HG02840 (cell line): ENCODE data around the gene MEIS1.

Source experiments
- ATAC-seq: cut with Tn5 transposase; IDR thresholded peaks from one replicate; pipeline ENCODE4 v1.9.1; 2021; ENCODE audit warnings: mild to moderate bottlenecking, moderate library complexity, moderate number of reproducible peaks; ENCODE audit not compliant: unreplicated experiment, low FRiP score

The MEIS1 gene

GRCh38 chr2:66576311-66576560, 141.3 kb downstream of the MEIS1 start:
- ATAC-seq: no peak

- no peak for ATAC-seq
Measured at GRCh38 chr2:66576561-66577320, 141.8 kb downstream of the MEIS1 start.

- ATAC-seq: no peak
Measured at GRCh38 chr2:66577321-66578053, 142.6 kb downstream of the MEIS1 start.

GRCh38 chr2:66578054-66578686, 143.2 kb downstream of the MEIS1 start:
- ATAC-seq: no peak

- no peak for ATAC-seq
Measured at GRCh38 chr2:66578687-66579106, 143.8 kb downstream of the MEIS1 start.

- no peak for ATAC-seq
Measured at GRCh38 chr2:66579186-66580126, 144.5 kb downstream of the MEIS1 start.

GRCh38 chr2:66580166-66581049, 145.5 kb downstream of the MEIS1 start:
- no peak for ATAC-seq

GRCh38 chr2:66581339-66582103, 146.6 kb downstream of the MEIS1 start:
- no peak for ATAC-seq

GRCh38 chr2:66582104-66582986, 147.4 kb downstream of the MEIS1 start:
- ATAC-seq: no peak

GRCh38 chr2:66582987-66583880, 148.3 kb downstream of the MEIS1 start:
- ATAC-seq: no peak

- ATAC-seq: no peak
Measured at GRCh38 chr2:66583881-66584280, 149.0 kb downstream of the MEIS1 start.

GRCh38 chr2:66585587-66585986, 150.7 kb downstream of the MEIS1 start:
- no peak for ATAC-seq

- ATAC-seq: no peak
Measured at GRCh38 chr2:66587216-66587615, 152.3 kb downstream of the MEIS1 start.

GRCh38 chr2:66594001-66594400, 159.1 kb downstream of the MEIS1 start:
- no peak for ATAC-seq

- ATAC-seq: no peak
Measured at GRCh38 chr2:66595556-66595955, 160.6 kb downstream of the MEIS1 start.

- ATAC-seq: no peak
Measured at GRCh38 chr2:66596256-66596655, 161.3 kb downstream of the MEIS1 start.

GRCh38 chr2:66601624-66602023, 166.7 kb downstream of the MEIS1 start:
- ATAC-seq: no peak
